Measurements from ENCODE around the gene ZCCHC17. TPM values are rescaled to one million over a fixed set of nuclear protein-coding genes. Genes with fewer than 3 reads are reported as not detected.

ZCCHC17 gene
- total and polyA plus RNA-seq, 7 donors, result 9.6 to 48.8 (median 16.4) TPM

GRCh38 chr1:31412205-31412604 is 115.4 kb downstream of the ZCCHC17 start:
- ATAC-seq, result no peak
- TF ChIP-seq CTCF (IDR thresholded peaks at IDR 0.05), result no peak
- Histone ChIP-seq H3K4me1 (peaks cover 15% of the 10 kb centered on the region), H3K4me3 (peak overlapping the region; percentile 91), H3K27ac (no peak overlapping the region), H3K36me3 (ENCODE audit: insufficient read depth in 1 of 2, low read depth in 1 of 2) (no peaks in the 10 kb centered on the region), H3K9me3 (no peaks in the 10 kb centered on the region), H3K27me3 (ENCODE audit: insufficient read depth in 3 of 3, low read length in 2 of 3) (peaks cover 0 to 3% (median 1%) of the 10 kb centered on the region in 3 donors)
- 59 to 83% (median 63%) methylated on average over 2 of the region's 2 CpGs for WGBS, 3 donors
- no peak for DNase-seq
- intact Hi-C loops (cut with DNase I), result no loop called here

- Histone ChIP-seq H3K27ac (peak within 1 kb of the TSS; percentile 94), H3K36me3 (ENCODE audit: insufficient read depth in 1 of 2, low read depth in 1 of 2) (no peaks in the 10 kb centered on the region), H3K9me3 (no peaks in the 10 kb centered on the region), H3K27me3 (ENCODE audit: insufficient read depth in 3 of 3, low read length in 2 of 3) (peaks cover 0 to 3% (median 1%) of the 10 kb centered on the region in 3 donors), H3K4me1 (peaks cover 15% of the 10 kb centered on the region), H3K4me3 (peak within 1 kb of the TSS; percentile 91)
- DNase-seq (peak in 1 of 2 donors; percentile 35), ATAC-seq (peak; percentile 28 to 62 (median 47))
- intact Hi-C loops (cut with DNase I), result no loop called here
- no peak for TF ChIP-seq CTCF (IDR thresholded peaks at IDR 0.05)
- WGBS, 3 donors, result 2 to 3% (median 2%) methylated on average over 36 to 63 of the region's 63 CpGs
Observed at GRCh38 chr1:31412732-31413404, 116.0 kb downstream of the ZCCHC17 start, which contains the start of gene SERINC2. Gene SERINC2 (plus strand): TSS chr1:31413213. CDS start chr1:31413266, 53 bp downstream.

- ATAC-seq (peak; percentile 71 to 86 (median 82)), DNase-seq (peak; percentile 88 to 95)
- H3K9me3 ChIP-seq, result no peaks in the 10 kb centered on the region
- H3K27me3 ChIP-seq (ENCODE audit: insufficient read depth in 3 of 3, low read length in 2 of 3), result peaks cover 0 to 3% (median 1%) of the 10 kb centered on the region in 3 donors
- peak overlapping the region; percentile 94 for H3K27ac ChIP-seq
- TF ChIP-seq CTCF (IDR thresholded peaks at IDR 0.05), result no peak
- WGBS, 3 donors, result 0 to 1% (median 1%) methylated on average over 52 to 54 of the region's 54 CpGs
- peak overlapping the region; percentile 91 for H3K4me3 ChIP-seq
- peaks cover 16% of the 10 kb centered on the region for H3K4me1 ChIP-seq
- H3K36me3 ChIP-seq (ENCODE audit: insufficient read depth in 1 of 2, low read depth in 1 of 2), result no peaks in the 10 kb centered on the region
- intact Hi-C loops (cut with DNase I), result no loop called here
Observed at GRCh38 chr1:31413405-31414001, 116.7 kb downstream of the ZCCHC17 start.

Other genes starting within 250 kb of the ZCCHC17 start
- 10 to 100 TPM; 80.0 to 93.4 (median 81.7) TPM for gene PUM1, start 231.3 kb upstream of the ZCCHC17 start, total RNA-seq
- 10 to 100 TPM; 16.8 to 38.8 (median 21.2) TPM for gene PUM1, start 231.3 kb upstream of the ZCCHC17 start, polyA plus RNA-seq
- 10 to 100 TPM in 1 of 4 donors, 1 to 10 TPM in 3; 3.7 to 11.9 (median 6.3) TPM for gene NKAIN1, start 57.1 kb upstream of the ZCCHC17 start, total RNA-seq
- 1 to 10 TPM; 3.3 to 7.0 (median 3.4) TPM for gene NKAIN1, start 57.1 kb upstream of the ZCCHC17 start, polyA plus RNA-seq
- gene SNRNP40, start 244 bp upstream of the ZCCHC17 start, total RNA-seq, result 10 to 100 TPM; 17.6 to 22.7 (median 20.2) TPM
- gene SNRNP40, start 244 bp upstream of the ZCCHC17 start, polyA plus RNA-seq, result 10 to 100 TPM; 13.5 to 19.8 (median 19.4) TPM
- gene FABP3, start 76.0 kb downstream of the ZCCHC17 start, total RNA-seq, result 1,000 to 10,000 TPM in 2 of 4 donors, 100 to 1,000 TPM in 2; 467 to 4,001 (median 1,634) TPM
- gene FABP3, start 76.0 kb downstream of the ZCCHC17 start, polyA plus RNA-seq, result 1,000 to 10,000 TPM; 1,537 to 3,507 (median 3,423) TPM
- 10 to 100 TPM; 26.4 to 50.7 (median 30.4) TPM for gene SERINC2, start 116.2 kb downstream of the ZCCHC17 start, total RNA-seq
- 10 to 100 TPM; 13.4 to 93.4 (median 33.5) TPM for gene SERINC2, start 116.2 kb downstream of the ZCCHC17 start, polyA plus RNA-seq

Measured in psoas muscle (tissue), 8 donors.